Measurements from ENCODE around the gene EEF2K. TPM values are rescaled to one million over a fixed set of nuclear protein-coding genes. Genes with fewer than 3 reads are reported as not detected.

EEF2K gene
- total and polyA plus RNA-seq, 2 donors (not counting 1 experiment from before 2014, with no cell fraction given), result 11.8 to 28.7 TPM

DNA sequence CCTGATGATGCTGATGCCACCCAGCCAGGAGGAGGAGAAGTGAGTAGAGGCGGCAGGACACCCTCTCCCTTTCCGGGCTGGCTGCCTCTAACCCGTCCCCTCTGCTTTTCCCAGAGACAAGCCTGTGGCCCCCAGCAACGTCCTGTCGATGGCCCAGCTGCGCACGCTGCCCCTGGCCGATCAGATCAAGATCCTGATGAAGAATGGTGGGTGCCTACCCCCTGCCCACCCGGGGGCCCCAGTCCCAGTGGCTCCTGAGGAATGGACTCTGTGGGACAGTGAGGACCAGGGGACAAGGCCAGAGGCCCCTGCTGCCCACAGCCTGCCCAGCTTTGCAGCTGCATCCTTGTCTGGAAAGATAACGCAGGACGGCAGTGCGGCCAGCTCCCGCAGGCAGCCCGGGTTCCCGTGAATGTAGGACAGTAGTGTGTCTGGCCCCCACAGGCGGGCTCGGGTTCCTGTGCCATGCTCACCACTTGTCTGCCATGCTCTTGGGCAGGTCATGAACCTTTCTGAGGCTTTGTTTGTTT is 111.0 kb downstream of the EEF2K start:
- no peaks in the 10 kb centered on the region for H3K27me3 Mint-ChIP-seq
- no peak for TF ChIP-seq EZH2 (IDR thresholded peaks at IDR 0.05; ENCODE audit: borderline replicate concordance, insufficient read depth, low read depth, low read length, poor library complexity, severe bottlenecking)
- TF ChIP-seq, protein P1, sequence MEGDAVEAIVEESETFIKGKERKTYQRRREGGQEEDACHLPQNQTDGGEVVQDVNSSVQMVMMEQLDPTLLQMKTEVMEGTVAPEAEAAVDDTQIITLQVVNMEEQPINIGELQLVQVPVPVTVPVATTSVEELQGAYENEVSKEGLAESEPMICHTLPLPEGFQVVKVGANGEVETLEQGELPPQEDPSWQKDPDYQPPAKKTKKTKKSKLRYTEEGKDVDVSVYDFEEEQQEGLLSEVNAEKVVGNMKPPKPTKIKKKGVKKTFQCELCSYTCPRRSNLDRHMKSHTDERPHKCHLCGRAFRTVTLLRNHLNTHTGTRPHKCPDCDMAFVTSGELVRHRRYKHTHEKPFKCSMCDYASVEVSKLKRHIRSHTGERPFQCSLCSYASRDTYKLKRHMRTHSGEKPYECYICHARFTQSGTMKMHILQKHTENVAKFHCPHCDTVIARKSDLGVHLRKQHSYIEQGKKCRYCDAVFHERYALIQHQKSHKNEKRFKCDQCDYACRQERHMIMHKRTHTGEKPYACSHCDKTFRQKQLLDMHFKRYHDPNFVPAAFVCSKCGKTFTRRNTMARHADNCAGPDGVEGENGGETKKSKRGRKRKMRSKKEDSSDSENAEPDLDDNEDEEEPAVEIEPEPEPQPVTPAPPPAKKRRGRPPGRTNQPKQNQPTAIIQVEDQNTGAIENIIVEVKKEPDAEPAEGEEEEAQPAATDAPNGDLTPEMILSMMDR (IDR thresholded peaks at IDR 0.05), result no peak
- intact Hi-C loops (cut with micrococcal nuclease), result no loop called here
- no peaks in the 10 kb centered on the region for H3K4me1 Mint-ChIP-seq
- Histone ChIP-seq H3K4me3 (ENCODE audit: control extremely low read depth in 1 of 5, extremely low read depth in 1 of 5, insufficient read depth in 1 of 5, low read depth in 2 of 5, low read length in 4 of 5) (no peak overlapping the region), H3K36me3 (replicated peaks in 1 of 2; ENCODE audit: control extremely low read depth in 1 of 2, control insufficient read depth in 1 of 2, extremely low read depth in 1 of 2, insufficient read depth in 2 of 2, low read length in 1 of 2) (peaks cover 0 to 78% of the 10 kb centered on the region in 2 experiments), H3K9ac (ENCODE audit: low read length) (no peak overlapping the region), H3K4me2 (replicated peaks; ENCODE audit: low read depth, low read length, poor library complexity, severe bottlenecking) (no peak overlapping the region), H4K20me1 (ENCODE audit: control insufficient read depth, insufficient read depth, low read length, poor library complexity, severe bottlenecking) (peaks cover 18% of the 10 kb centered on the region), H3K9me3 (ENCODE audit: control extremely low read depth in 1 of 3, control insufficient read depth in 2 of 3, insufficient read depth in 1 of 3, low read length in 2 of 3) (no peaks in the 10 kb centered on the region), H3K79me2 (ENCODE audit: control insufficient read depth, insufficient read depth, low read length) (peaks cover 9% of the 10 kb centered on the region), H2AFZ (ENCODE audit: insufficient read depth, low read depth, low read length, poor library complexity, severe bottlenecking) (no peak overlapping the region), H3K27ac (ENCODE audit: low read length in 2 of 2) (no peak overlapping the region), H3K4me1 (ENCODE audit: control insufficient read depth in 2 of 2, insufficient read depth in 2 of 2, low read length in 2 of 2) (no peaks in the 10 kb centered on the region), H3K27me3 (replicated peaks in 1 of 4; ENCODE audit: control extremely low read depth in 1 of 4, control insufficient read depth in 3 of 4, insufficient read depth in 4 of 4, low read length in 3 of 4) (no peaks in the 10 kb centered on the region)
- H3K4me3 Mint-ChIP-seq, result no peak overlapping the region
- ChIA-PET CTCF (no interaction called here), POLR2A (no interaction called here)
- peak; percentile 10 for DNase-seq
- ATAC-seq (ENCODE audit: low read depth), result no peak
- 94% methylated on average over 16 of the region's 17 CpGs for WGBS (ENCODE audit: insufficient coverage)
- H3K9me3 Mint-ChIP-seq (ENCODE audit: insufficient read depth), result no peaks in the 10 kb centered on the region
- H3K27ac Mint-ChIP-seq, result peak overlapping the region; percentile 6

DNA sequence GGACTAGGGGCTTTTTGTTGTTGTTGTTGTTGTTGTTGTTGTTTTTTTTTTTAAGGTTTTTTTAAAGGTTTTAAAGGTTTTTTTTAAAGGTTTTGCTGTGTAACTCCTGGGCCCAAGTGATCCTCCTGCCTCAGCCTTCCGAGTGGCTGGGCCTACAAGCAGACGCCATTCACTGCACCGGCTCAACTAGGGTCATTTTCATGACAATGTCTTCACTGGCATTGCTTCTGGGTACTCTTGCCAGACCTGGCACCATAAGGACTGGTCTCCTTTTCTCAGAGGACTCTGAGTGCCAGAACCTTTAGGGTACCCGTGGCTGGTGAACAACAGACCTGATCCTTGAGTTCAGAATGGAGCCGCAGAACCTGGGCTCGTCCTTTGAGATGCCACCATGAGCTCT is 111.5 kb downstream of the EEF2K start:
- peaks cover 0 to 81% of the 10 kb centered on the region in 2 experiments for H3K36me3 ChIP-seq (replicated peaks in 1 of 2; ENCODE audit: control extremely low read depth in 1 of 2, control insufficient read depth in 1 of 2, extremely low read depth in 1 of 2, insufficient read depth in 2 of 2, low read length in 1 of 2)
- H3K79me2 ChIP-seq (ENCODE audit: control insufficient read depth, insufficient read depth, low read length), result peaks cover 14% of the 10 kb centered on the region
- H4K20me1 ChIP-seq (ENCODE audit: control insufficient read depth, insufficient read depth, low read length, poor library complexity, severe bottlenecking), result peaks cover 23% of the 10 kb centered on the region
- no peak overlapping the region for H3K9ac ChIP-seq (ENCODE audit: low read length)
- DNase-seq, result no peak
- no peak overlapping the region for H3K4me3 ChIP-seq (ENCODE audit: control extremely low read depth in 1 of 5, extremely low read depth in 1 of 5, insufficient read depth in 1 of 5, low read depth in 2 of 5, low read length in 4 of 5)
- TF ChIP-seq, protein P1 (IDR thresholded peaks at IDR 0.05), result no peak
- no peak for TF ChIP-seq EZH2 (IDR thresholded peaks at IDR 0.05; ENCODE audit: borderline replicate concordance, insufficient read depth, low read depth, low read length, poor library complexity, severe bottlenecking)
- H2AFZ ChIP-seq (ENCODE audit: insufficient read depth, low read depth, low read length, poor library complexity, severe bottlenecking), result no peak overlapping the region
- H3K4me1 ChIP-seq (ENCODE audit: control insufficient read depth in 2 of 2, insufficient read depth in 2 of 2, low read length in 2 of 2), result no peaks in the 10 kb centered on the region
- no peaks in the 10 kb centered on the region for H3K9me3 ChIP-seq (ENCODE audit: control extremely low read depth in 1 of 3, control insufficient read depth in 2 of 3, insufficient read depth in 1 of 3, low read length in 2 of 3)
- no peak overlapping the region for H3K4me2 ChIP-seq (replicated peaks; ENCODE audit: low read depth, low read length, poor library complexity, severe bottlenecking)
- ATAC-seq (ENCODE audit: low read depth), result no peak
- CTCF ChIA-PET, result no interaction called here
- no peaks in the 10 kb centered on the region for H3K4me1 Mint-ChIP-seq
- intact Hi-C loops (cut with micrococcal nuclease), result no loop called here
- no peak overlapping the region for H3K27ac Mint-ChIP-seq
- 97% methylated on average over 6 of the region's 6 CpGs for WGBS (ENCODE audit: insufficient coverage)
- H3K27me3 ChIP-seq (replicated peaks in 1 of 4; ENCODE audit: control extremely low read depth in 1 of 4, control insufficient read depth in 3 of 4, insufficient read depth in 4 of 4, low read length in 3 of 4), result no peaks in the 10 kb centered on the region
- H3K9me3 Mint-ChIP-seq (ENCODE audit: insufficient read depth), result no peaks in the 10 kb centered on the region
- no peak overlapping the region for H3K4me3 Mint-ChIP-seq
- no peak overlapping the region for H3K27ac ChIP-seq (ENCODE audit: low read length in 2 of 2)
- no peaks in the 10 kb centered on the region for H3K27me3 Mint-ChIP-seq
- POLR2A ChIA-PET, result no interaction called here
